Measurements from ENCODE around the gene EGLN3.

Gene EGLN3

GRCh38 chr14:33876274-33876673, 74.6 kb downstream of the EGLN3 start:
- H3K79me2 ChIP-seq (ENCODE audit: insufficient read depth, low read length) = no peaks in the 10 kb centered on the region
- H3K4me1 ChIP-seq (ENCODE audit: insufficient read depth, low read length) = no peaks in the 10 kb centered on the region
- peaks cover 40% of the 10 kb centered on the region for H3K9me3 ChIP-seq (ENCODE audit: insufficient read depth, low read length, severe bottlenecking)
- DNase-seq = no peak
- H2AFZ ChIP-seq (ENCODE audit: low read depth, low read length) = no peak overlapping the region
- no peaks in the 10 kb centered on the region for H3K27me3 ChIP-seq (ENCODE audit: insufficient read depth, low read length, poor library complexity)
- no peak overlapping the region for H3K9ac ChIP-seq (ENCODE audit: low read depth, low read length)
- H3K4me2 ChIP-seq (ENCODE audit: insufficient read depth, low read length) = no peak overlapping the region
- H3K27ac ChIP-seq (ENCODE audit: low read length) = no peak overlapping the region
- H3K36me3 ChIP-seq (ENCODE audit: insufficient read depth, low read length) = no peaks in the 10 kb centered on the region
- no peak overlapping the region for H3K4me3 ChIP-seq (ENCODE audit: low read depth in 1 of 2, low read length in 2 of 2)
- TF ChIP-seq EZH2 (IDR thresholded peaks at IDR 0.05; ENCODE audit: borderline replicate concordance, low read depth, low read length, severe bottlenecking) (no peak), CTCF (IDR thresholded peaks at IDR 0.05; ENCODE audit: borderline replicate concordance, extremely low read depth, low read length, poor library complexity, severe bottlenecking) (no peak)
- ATAC-seq (ENCODE audit: insufficient read depth, low read depth) = no peak
- no peaks in the 10 kb centered on the region for H4K20me1 ChIP-seq (ENCODE audit: insufficient read depth, low read length)
